Measurements from ENCODE around the gene GNG7. TPM values are rescaled to one million over a fixed set of nuclear protein-coding genes. Genes with fewer than 3 reads are reported as not detected.
A peak's percentile ranks its signal among the peaks of the same experiment; 100 is the strongest.
"Not testable (repeated sequence)": the region's sequence is repeated elsewhere in the genome, so short reads cannot be mapped to it uniquely, and the experiment has no call there.

GNG7 gene
- total and polyA plus RNA-seq, 2 donors (not counting 3 experiments of a cell fraction or from before 2014, with no cell fraction given): 0.29 to 0.84 TPM

DNA sequence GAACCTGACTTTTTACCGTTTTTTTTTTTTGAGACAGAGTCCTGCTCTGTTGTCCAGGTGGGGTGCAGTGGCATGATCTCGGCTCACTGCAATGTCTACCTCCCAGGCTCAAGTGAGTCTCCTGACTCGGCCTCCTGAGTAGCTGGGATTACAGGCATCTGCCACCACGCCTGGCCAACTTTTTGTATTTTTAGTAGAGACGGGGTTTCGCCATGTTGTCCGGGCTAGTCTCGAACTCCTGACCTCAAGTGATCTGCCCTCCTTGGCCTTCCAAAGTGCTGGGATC lies 232.6 kb downstream of the GNG7 start:
- H4K20me1 ChIP-seq (replicated peaks; ENCODE audit: control insufficient read depth, extremely low read depth, insufficient read depth, low read length); H3K27ac ChIP-seq (ENCODE audit: insufficient read depth, low read depth, low read length); H3K79me2 ChIP-seq (ENCODE audit: control insufficient read depth, insufficient read depth, low read length); DNase-seq (ENCODE audit: low read depth, low spot score); POLR2A ChIA-PET; H3K4me3 ChIP-seq (replicated peaks in 1 of 3; ENCODE audit: insufficient read depth in 1 of 3, low read depth in 1 of 3, low read length in 3 of 3); H3K36me3 ChIP-seq (ENCODE audit: control insufficient read depth in 2 of 2, extremely low read depth in 1 of 2, insufficient read depth in 2 of 2, low read length in 2 of 2); H3K9me3 ChIP-seq (replicated peaks; ENCODE audit: control insufficient read depth, insufficient read depth, low read length); H2AFZ ChIP-seq (ENCODE audit: low read depth, low read length); H3K9ac ChIP-seq (replicated peaks; ENCODE audit: extremely low read depth, insufficient read depth, low read length); FAIRE-seq; intact Hi-C loops (cut with micrococcal nuclease); H3K27me3 ChIP-seq (ENCODE audit: control insufficient read depth in 2 of 2, insufficient read depth in 2 of 2, low read length in 2 of 2); H3K9me1 ChIP-seq (replicated peaks; ENCODE audit: control insufficient read depth, extremely low read depth, insufficient read depth, low read length); H3K4me2 ChIP-seq (ENCODE audit: insufficient read depth, low read length); dilution Hi-C loops (cut with MboI; ENCODE audit: extremely low pct_ligation_motif_present, low sequenced_read_pairs); BruUV-seq (replicated peaks): not testable (repeated sequence)
- peaks cover 18% of the 10 kb centered on the region for H3K4me1 ChIP-seq (ENCODE audit: control insufficient read depth, extremely low read depth, insufficient read depth, low read length)
- CTCF ChIA-PET: interaction anchor here (1.2 to 11.2 kb wide), 5 partner anchors 76 to 167 kb away, joined by 3 to 209 read pairs (median 9); no protein-coding TSS in a partner anchor

DNA sequence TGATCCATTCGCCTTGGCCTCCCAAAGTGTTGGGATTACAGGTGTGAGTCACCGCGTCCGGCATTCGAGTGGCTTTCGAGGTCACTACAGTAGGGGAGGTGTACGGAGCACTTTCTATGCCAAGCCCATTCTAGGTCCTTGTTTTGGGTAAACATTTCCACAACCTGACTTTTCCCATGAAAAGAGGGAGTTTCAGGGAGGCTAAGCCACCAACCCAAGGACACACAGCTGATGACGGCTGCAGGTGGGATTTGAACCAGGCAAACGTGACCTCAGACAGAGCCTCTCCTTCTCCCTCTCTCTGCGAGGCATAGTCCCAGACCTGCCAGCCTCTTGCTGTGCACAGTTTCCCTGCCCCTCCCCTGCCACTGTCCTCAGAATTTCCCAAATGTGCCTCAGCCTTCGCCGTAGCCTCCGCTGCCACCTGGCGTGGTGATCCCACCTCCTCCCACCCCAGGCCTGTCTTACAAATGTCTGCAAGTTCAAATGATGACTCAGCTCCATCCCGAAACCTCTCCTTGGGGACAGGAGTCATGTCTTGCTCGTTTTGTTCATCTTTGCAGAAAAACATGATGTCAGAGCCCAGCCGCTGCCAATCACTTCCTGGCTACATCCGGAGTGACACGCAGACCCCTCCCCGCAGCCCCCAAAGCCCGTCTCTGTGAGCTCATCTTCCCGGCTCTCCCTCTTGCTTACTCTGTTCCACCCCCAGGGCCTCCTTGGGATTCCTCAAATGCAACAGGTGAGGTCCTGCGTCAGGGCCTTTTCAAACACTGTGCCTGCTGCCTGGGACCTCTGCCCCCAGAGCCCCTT lies 233.2 kb downstream of the GNG7 start:
- Histone ChIP-seq H2AFZ (ENCODE audit: low read depth, low read length) (no peak overlapping the region), H3K27ac (ENCODE audit: insufficient read depth, low read depth, low read length) (peak overlapping the region; percentile 1)

More for the DNA sequence above, 233.2 kb downstream of the GNG7 start:
- no peaks in the 10 kb centered on the region for H3K9me3 ChIP-seq (replicated peaks; ENCODE audit: control insufficient read depth, insufficient read depth, low read length)
- H3K36me3 ChIP-seq (ENCODE audit: control insufficient read depth in 2 of 2, extremely low read depth in 1 of 2, insufficient read depth in 2 of 2, low read length in 2 of 2): no peaks in the 10 kb centered on the region
- FAIRE-seq: peak; percentile 87
- POLR2A ChIA-PET: interaction anchor here (0.6 kb wide), 1 partner anchor 33 kb away, joined by 9 read pairs; no protein-coding TSS in a partner anchor
- no TSS peak for BruUV-seq (replicated peaks)
- H3K27me3 ChIP-seq (ENCODE audit: control insufficient read depth in 2 of 2, insufficient read depth in 2 of 2, low read length in 2 of 2): no peaks in the 10 kb centered on the region
- H3K9me1 ChIP-seq (replicated peaks; ENCODE audit: control insufficient read depth, extremely low read depth, insufficient read depth, low read length): no peaks in the 10 kb centered on the region
- H4K20me1 ChIP-seq (replicated peaks; ENCODE audit: control insufficient read depth, extremely low read depth, insufficient read depth, low read length): no peaks in the 10 kb centered on the region
- no peak overlapping the region for H3K4me3 ChIP-seq (replicated peaks in 1 of 3; ENCODE audit: insufficient read depth in 1 of 3, low read depth in 1 of 3, low read length in 3 of 3)
- no peak overlapping the region for H3K4me2 ChIP-seq (ENCODE audit: insufficient read depth, low read length)
- DNase-seq (ENCODE audit: low read depth, low spot score): peak; percentile 39
- dilution Hi-C loops (cut with MboI; ENCODE audit: extremely low pct_ligation_motif_present, low sequenced_read_pairs): no loop called here
- H3K4me1 ChIP-seq (ENCODE audit: control insufficient read depth, extremely low read depth, insufficient read depth, low read length): peaks cover 17% of the 10 kb centered on the region
- no peaks in the 10 kb centered on the region for H3K79me2 ChIP-seq (ENCODE audit: control insufficient read depth, insufficient read depth, low read length)
- CTCF ChIA-PET: interaction anchor here (0.9 to 11.2 kb wide), 6 partner anchors 75 to 313 kb away, joined by 3 to 209 read pairs (median 6); no protein-coding TSS in a partner anchor
- intact Hi-C loops (cut with micrococcal nuclease): no loop called here
- TF ChIP-seq POLR2A (IDR thresholded peaks at IDR 0.05; ENCODE audit: low read depth, low read length): no peak
- TF ChIP-seq CTCF (IDR thresholded peaks at IDR 0.05; ENCODE audit: extremely low read depth in 1 of 2, insufficient read depth in 1 of 2, low read depth in 1 of 2, low read length in 2 of 2): no peak
- no peak for TF ChIP-seq EZH2 (IDR thresholded peaks at IDR 0.05; ENCODE audit: borderline replicate concordance, low read depth, low read length, severe bottlenecking)
- TF ChIP-seq MYC (IDR thresholded peaks at IDR 0.05; ENCODE audit: low read depth, low read length): no peak
- no peak for TF ChIP-seq GATA2 (IDR thresholded peaks at IDR 0.05; ENCODE audit: insufficient read depth, insufficient read length, low read depth, low read length)
- no peak for TF ChIP-seq POLR2AphosphoS5 (IDR thresholded peaks at IDR 0.05; ENCODE audit: insufficient read depth, low read depth, low read length)
- TF ChIP-seq FOS (IDR thresholded peaks at IDR 0.05; ENCODE audit: borderline replicate concordance, insufficient read depth, low read length): peak; percentile 55
- TF ChIP-seq, protein P1, sequence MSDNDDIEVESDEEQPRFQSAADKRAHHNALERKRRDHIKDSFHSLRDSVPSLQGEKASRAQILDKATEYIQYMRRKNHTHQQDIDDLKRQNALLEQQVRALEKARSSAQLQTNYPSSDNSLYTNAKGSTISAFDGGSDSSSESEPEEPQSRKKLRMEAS (IDR thresholded peaks at IDR 0.05; ENCODE audit: insufficient read depth, insufficient read length): no peak
- TF ChIP-seq JUN (IDR thresholded peaks at IDR 0.05; ENCODE audit: borderline replicate concordance, insufficient read depth, insufficient read length, low read depth): peak; percentile 52
- no peak overlapping the region for H3K9ac ChIP-seq (replicated peaks; ENCODE audit: extremely low read depth, insufficient read depth, low read length)

Data from endothelial cell of umbilical vein (primary cell).